Uterus (tissue), 2 donors: ENCODE data around the gene CASZ1.

ENCODE experiments used
- POLR2A ChIP-seq, 2 donors: fragments of 450-650 bp; IDR thresholded peaks; one replicate each; pipeline ENCODE4 v1.6.1; 2016; ENCODE audit warnings: antibody characterized with exemption in 2 of 2, mild to moderate bottlenecking in 1 of 2, moderate library complexity in 1 of 2
- TF ChIP-seq, protein P1 (sequence below), 4 experiments: fragments of 200-600 bp in 2 of 4; fragments of 450-650 bp in 2 of 4; sonication (generic) in 2 of 4; IDR thresholded peaks; one replicate each; pipeline ENCODE4 v1.5.1; 2016 to 2019; ENCODE audit warnings: antibody characterized with exemption in 4 of 4, mild to moderate bottlenecking in 2 of 4, moderate library complexity in 1 of 4

DNA sequence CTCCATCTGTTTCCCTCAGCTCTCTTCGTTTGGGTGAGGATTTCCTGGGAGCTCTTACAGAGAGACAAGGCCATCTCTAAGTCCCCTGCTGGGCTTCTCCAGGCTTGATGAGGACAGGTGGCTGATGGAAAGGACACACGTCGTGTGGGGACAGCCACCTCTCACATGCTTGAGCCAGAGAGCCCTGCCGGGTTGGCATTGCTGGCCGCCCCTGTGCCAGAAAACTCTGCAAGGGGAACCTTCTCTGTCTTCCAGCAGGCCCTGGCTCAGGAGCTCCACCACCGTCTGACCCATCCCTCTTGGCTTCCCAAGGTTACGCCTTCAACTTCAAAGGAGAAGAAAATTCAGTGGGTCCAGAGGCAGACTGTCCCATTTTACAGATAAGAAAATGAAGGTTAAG lies 82.8 kb downstream of the CASZ1 start:
- TF ChIP-seq POLR2A (IDR thresholded peaks at IDR 0.05), result no peak
- TF ChIP-seq, protein P1, sequence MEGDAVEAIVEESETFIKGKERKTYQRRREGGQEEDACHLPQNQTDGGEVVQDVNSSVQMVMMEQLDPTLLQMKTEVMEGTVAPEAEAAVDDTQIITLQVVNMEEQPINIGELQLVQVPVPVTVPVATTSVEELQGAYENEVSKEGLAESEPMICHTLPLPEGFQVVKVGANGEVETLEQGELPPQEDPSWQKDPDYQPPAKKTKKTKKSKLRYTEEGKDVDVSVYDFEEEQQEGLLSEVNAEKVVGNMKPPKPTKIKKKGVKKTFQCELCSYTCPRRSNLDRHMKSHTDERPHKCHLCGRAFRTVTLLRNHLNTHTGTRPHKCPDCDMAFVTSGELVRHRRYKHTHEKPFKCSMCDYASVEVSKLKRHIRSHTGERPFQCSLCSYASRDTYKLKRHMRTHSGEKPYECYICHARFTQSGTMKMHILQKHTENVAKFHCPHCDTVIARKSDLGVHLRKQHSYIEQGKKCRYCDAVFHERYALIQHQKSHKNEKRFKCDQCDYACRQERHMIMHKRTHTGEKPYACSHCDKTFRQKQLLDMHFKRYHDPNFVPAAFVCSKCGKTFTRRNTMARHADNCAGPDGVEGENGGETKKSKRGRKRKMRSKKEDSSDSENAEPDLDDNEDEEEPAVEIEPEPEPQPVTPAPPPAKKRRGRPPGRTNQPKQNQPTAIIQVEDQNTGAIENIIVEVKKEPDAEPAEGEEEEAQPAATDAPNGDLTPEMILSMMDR (IDR thresholded peaks at IDR 0.05), result no peak
